Transverse colon (tissue), 3 donors: ENCODE data around the gene FBXO42.

Experiments used
- CTCF ChIP-seq, 5 experiments: fragments of 200-600 bp in 3 of 5; fragments of 450-650 bp in 2 of 5; sonication (generic) in 3 of 5; IDR thresholded peaks; 1 replicate in 2 of 5; 2 replicates in 3 of 5; pipeline ENCODE4 v1.5.1; 2016 to 2017; ENCODE audit warnings: antibody characterized with exemption in 5 of 5, inconsistent platforms in 3 of 5, mild to moderate bottlenecking in 2 of 5, moderate library complexity in 1 of 5
- EP300 ChIP-seq: sonication (generic); formaldehyde crosslinking; IDR thresholded peaks from one replicate; pipeline ENCODE4 v1.6.1; 2017; ENCODE audit warnings: antibody characterized with exemption, low read depth
- POLR2A ChIP-seq: fragments of 450-650 bp; IDR thresholded peaks from one replicate; pipeline ENCODE4 v1.6.1; 2016; ENCODE audit warnings: antibody characterized with exemption, mild to moderate bottlenecking, moderate library complexity

DNA sequence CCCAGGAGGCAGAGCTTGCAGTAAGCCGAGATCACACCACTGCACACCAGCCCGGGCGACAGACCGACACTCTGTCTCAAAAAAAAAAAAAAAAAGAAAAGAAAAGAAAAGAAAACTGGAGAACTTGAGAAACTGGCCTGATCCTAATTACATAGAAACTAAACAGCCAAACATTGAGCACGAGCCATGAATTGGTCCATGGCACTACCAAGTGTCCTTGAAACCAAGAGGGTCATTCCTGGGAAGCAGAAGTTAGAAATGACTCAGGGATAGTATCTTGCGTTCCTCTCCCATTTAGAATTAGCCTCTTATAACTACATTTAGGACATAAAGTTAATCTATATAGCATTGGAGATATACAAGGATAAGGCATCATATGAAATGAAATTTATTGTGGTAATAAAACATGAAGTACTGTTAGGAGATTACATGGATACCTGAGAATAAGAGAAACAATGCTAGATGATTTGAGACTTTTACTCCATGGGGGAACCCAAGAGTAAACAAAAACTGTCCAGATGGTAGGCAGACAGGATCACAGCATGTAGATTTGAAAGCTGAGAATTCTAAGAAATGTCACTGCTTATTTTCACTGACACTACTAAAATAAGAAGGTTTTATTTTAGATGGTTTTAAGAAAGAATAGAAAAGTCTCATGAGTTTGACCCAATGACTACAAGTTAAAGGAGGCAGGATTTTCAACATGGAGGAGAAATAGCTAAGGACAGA is 75.8 kb downstream of the FBXO42 start:
- TF ChIP-seq POLR2A (no peak), CTCF (IDR thresholded peaks at IDR 0.05) (no peak), EP300 (no peak)
